Measurements from ENCODE around the gene MAST4. TPM values are rescaled to one million over a fixed set of nuclear protein-coding genes. Genes with fewer than 3 reads are reported as not detected.

Gene MAST4
- total and polyA plus RNA-seq, 2 of the 8 experiments (the other 6 are each of a cell fraction or from before 2014, with no cell fraction given): 1.5 to 2.6 TPM

DNA sequence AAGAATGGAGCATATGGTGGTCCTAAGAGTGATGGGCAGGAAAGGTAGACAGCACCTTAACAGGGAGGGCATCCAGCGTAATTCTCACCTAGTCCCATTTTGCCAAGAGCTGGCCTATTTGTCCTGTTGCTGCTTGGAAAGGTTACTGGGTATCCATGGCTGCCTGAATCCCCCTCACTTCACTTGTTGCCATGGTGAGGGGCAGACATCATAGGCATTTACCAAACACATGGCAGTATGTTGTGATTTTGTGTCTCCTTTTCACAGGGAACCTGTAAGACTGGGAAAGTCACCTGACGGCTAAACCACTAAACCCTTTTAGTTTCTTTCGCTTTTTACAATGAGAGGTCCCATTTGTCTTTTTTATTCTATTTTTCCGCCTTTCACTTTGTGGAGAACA, 373.3 kb downstream of the MAST4 start:
- Histone ChIP-seq H2AFZ (ENCODE audit: low read length) (no peak overlapping the region), H3K36me3 (ENCODE audit: control insufficient read depth in 2 of 4, insufficient read depth in 4 of 4, low read length in 3 of 4) (no peaks in the 10 kb centered on the region), H3K4ac (replicated peaks; ENCODE audit: insufficient read length, low read depth, low read length) (no peak overlapping the region), H3K4me1 (replicated peaks in 1 of 4; ENCODE audit: control insufficient read depth in 3 of 4, insufficient read depth in 4 of 4, low read length in 3 of 4) (no peaks in the 10 kb centered on the region), H3K79me1 (ENCODE audit: low read depth, low read length) (no peaks in the 10 kb centered on the region; the same call in 1 of the 2 replicates), H2BK12ac (ENCODE audit: low read depth, low read length) (no peak overlapping the region), H3K4me3 (ENCODE audit: extremely low read depth in 1 of 4, insufficient read depth in 2 of 4, low read depth in 3 of 4, low read length in 4 of 4) (no peak overlapping the region), H3K27ac (ENCODE audit: low read depth, low read length) (no peak overlapping the region), H3K56ac (replicated peaks; ENCODE audit: insufficient read length, low read depth, low read length) (no peak overlapping the region), H3K79me2 (ENCODE audit: control insufficient read depth in 1 of 2, insufficient read depth in 2 of 2, low read length in 2 of 2) (no peaks in the 10 kb centered on the region), H2BK5ac (ENCODE audit: low read depth, low read length) (no peak overlapping the region), H3K4me2 (ENCODE audit: insufficient read depth in 1 of 2, low read depth in 2 of 2, low read length in 2 of 2) (no peak overlapping the region), H2BK20ac (ENCODE audit: low read length) (no peak overlapping the region), H4K20me1 (replicated peaks in 1 of 2; ENCODE audit: control insufficient read depth in 1 of 2, insufficient read depth in 2 of 2, low read length in 2 of 2) (no peaks in the 10 kb centered on the region), H4K5ac (ENCODE audit: insufficient read length, low read depth, low read length) (no peak overlapping the region), H2BK120ac (replicated peaks; ENCODE audit: low read depth, low read length) (no peak overlapping the region), H3K9me3 (ENCODE audit: insufficient read depth in 2 of 2, low read depth in 1 of 2, low read length in 1 of 2) (no peaks in the 10 kb centered on the region), H3K14ac (ENCODE audit: insufficient read length) (no peak overlapping the region), H3K18ac (ENCODE audit: extremely low read depth, low read length) (no peak overlapping the region), H4K91ac (replicated peaks; ENCODE audit: insufficient read length, low read length) (no peak overlapping the region), H3K27me3 (replicated peaks in 1 of 4; ENCODE audit: control insufficient read depth in 3 of 4, extremely low read depth in 1 of 4, insufficient read depth in 3 of 4, low read length in 3 of 4) (no peaks in the 10 kb centered on the region), H3K23me2 (ENCODE audit: low read depth, low read length) (no peaks in the 10 kb centered on the region), H3K9ac (replicated peaks in 1 of 4; ENCODE audit: extremely low read depth in 1 of 4, low read depth in 3 of 4, low read length in 3 of 4) (no peak overlapping the region), H2AK5ac (ENCODE audit: low read depth, low read length) (no peak overlapping the region), H4K8ac (ENCODE audit: extremely low read depth, insufficient read depth, low read length) (no peak overlapping the region), H2BK15ac (ENCODE audit: low read length) (no peak overlapping the region), H3K23ac (ENCODE audit: insufficient read length) (no peak overlapping the region)
- 92% methylated on average over 4 of the region's 4 CpGs; no CpG with 5 or more reads in 1 of the 2 experiments for WGBS, 2 experiments (ENCODE audit: extremely low coverage in 1 of 2, insufficient coverage in 1 of 2, insufficient read length in 1 of 2, insufficient replicate concordance in 2 of 2, low coverage in 1 of 2, low lambda C conversion rate in 2 of 2, missing lambda C conversion rate in 1 of 2)
- CTCF ChIA-PET (ENCODE audit: partially characterized antibody): interaction anchor here (0.9 to 2.4 kb wide), 2 partner anchors 9 to 10 kb away, joined by 3 to 9 read pairs; no protein-coding TSS in a partner anchor
- TF ChIP-seq RNF2 (IDR thresholded peaks at IDR 0.05; ENCODE audit: borderline replicate concordance, low read depth, low read length, missing control alignments, poor library complexity, severe bottlenecking) (no peak), TBP (IDR thresholded peaks at IDR 0.05; ENCODE audit: low read depth, low read length) (no peak), KDM4A (IDR thresholded peaks at IDR 0.05; ENCODE audit: low read depth, low read length, severe bottlenecking) (no peak), SP2 (IDR thresholded peaks at IDR 0.05; ENCODE audit: low read length) (no peak), ZNF274 (IDR thresholded peaks at IDR 0.05; ENCODE audit: borderline replicate concordance, extremely low read depth, low read length) (no peak), TAF1 (IDR thresholded peaks at IDR 0.05; ENCODE audit: low read depth, low read length) (no peak), CBX8 (IDR thresholded peaks at IDR 0.05; ENCODE audit: borderline replicate concordance, low read depth, low read length) (no peak), POLR2AphosphoS5 (IDR thresholded peaks at IDR 0.05; ENCODE audit: low read depth, low read length) (no peak), EGR1 (IDR thresholded peaks at IDR 0.05; ENCODE audit: borderline replicate concordance, low read depth, low read length) (no peak), RXRA (IDR thresholded peaks at IDR 0.05; ENCODE audit: insufficient read depth, low read depth, low read length) (no peak), BRCA1 (IDR thresholded peaks at IDR 0.05; ENCODE audit: low read depth, low read length) (no peak)
- TF ChIP-seq, protein P1, sequence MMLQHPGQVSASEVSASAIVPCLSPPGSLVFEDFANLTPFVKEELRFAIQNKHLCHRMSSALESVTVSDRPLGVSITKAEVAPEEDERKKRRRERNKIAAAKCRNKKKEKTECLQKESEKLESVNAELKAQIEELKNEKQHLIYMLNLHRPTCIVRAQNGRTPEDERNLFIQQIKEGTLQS (IDR thresholded peaks at IDR 0.05; ENCODE audit: insufficient read depth, low read depth, low read length): no peak
- TF ChIP-seq, protein P2, sequence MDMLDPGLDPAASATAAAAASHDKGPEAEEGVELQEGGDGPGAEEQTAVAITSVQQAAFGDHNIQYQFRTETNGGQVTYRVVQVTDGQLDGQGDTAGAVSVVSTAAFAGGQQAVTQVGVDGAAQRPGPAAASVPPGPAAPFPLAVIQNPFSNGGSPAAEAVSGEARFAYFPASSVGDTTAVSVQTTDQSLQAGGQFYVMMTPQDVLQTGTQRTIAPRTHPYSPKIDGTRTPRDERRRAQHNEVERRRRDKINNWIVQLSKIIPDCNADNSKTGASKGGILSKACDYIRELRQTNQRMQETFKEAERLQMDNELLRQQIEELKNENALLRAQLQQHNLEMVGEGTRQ (IDR thresholded peaks at IDR 0.05; ENCODE audit: low read length): no peak
- POLR2A ChIA-PET (ENCODE audit: partially characterized antibody): interaction anchor here (0.7 kb wide), 1 partner anchor 433 kb away, joined by 3 read pairs; no protein-coding TSS in a partner anchor
- no peak for FAIRE-seq
- no peak for DNase-seq (ENCODE audit: low read depth in 1 of 2, low spot score in 2 of 2)

All from H1 (cell line).